Right hindlimb (tissue), 1 donor: Measurements from ENCODE around the gene VGLL4.

Source experiments
- DNase-seq: peaks from one replicate; pipeline ENCODE4 v3.0.0-alpha.2; 2018

VGLL4 gene

DNA sequence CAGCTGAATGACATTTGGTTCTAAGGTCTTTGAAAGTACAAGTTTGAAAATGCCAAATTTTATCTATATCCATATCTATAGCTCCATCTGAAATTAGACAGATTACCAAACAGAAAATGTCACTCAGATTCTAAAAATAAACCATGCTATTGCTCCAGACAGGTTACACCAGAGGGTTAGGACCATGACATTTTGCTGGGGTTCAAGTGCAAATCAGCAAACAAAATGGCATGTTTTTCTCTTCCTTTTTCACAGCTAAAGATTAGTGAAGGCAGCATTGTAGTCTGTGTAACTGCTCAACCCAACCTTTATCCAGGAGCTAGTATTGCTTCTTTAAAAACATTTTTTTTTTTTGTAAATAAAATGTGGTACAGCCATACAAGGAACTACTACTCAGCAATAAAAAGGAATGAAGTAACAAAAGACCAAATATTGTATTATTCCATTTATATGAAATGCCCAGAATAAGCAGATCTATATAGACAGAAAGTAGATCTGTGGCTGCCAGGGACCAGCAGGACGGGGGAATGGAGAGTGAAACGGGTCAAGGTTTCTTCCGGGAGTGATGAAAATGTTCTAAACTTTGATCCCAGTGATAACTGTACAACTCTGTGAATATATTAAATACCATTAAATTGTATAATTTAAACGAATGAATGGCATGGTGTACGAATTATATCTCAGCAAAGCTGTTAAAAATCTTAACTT is 18.2 kb downstream of the VGLL4 start:
- DNase-seq = no peak

DNA sequence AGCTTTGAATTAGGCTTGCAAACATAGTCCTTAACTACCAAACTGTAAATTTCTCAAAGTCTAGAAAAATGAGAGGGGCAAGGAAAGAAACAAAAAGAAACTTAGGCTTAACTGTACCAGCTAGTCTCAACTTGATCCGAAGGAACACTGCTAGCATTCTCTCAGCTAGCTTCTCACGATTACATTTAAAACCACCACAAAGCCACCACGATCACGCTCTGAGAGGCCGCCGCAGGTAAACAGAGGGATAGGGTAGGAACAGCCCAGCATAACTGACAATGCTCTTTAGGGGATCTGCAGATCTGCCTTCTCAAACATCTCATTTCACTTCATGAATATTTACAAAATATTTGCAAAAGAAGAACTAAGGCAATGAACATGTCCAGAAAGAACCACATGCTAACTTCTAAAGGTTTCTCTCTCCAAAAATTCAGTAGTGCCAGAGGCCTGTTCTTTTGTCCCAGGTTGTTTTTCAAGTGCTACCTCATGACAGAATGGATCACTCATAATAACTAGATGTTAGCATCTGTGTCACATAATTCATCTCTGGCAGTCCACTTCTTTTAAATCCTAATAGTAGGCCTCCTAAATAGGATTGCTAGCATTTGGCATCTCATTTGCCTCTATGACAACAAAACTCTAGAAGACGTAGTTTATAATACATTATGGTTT is 18.9 kb downstream of the VGLL4 start:
- DNase-seq = no peak

DNA sequence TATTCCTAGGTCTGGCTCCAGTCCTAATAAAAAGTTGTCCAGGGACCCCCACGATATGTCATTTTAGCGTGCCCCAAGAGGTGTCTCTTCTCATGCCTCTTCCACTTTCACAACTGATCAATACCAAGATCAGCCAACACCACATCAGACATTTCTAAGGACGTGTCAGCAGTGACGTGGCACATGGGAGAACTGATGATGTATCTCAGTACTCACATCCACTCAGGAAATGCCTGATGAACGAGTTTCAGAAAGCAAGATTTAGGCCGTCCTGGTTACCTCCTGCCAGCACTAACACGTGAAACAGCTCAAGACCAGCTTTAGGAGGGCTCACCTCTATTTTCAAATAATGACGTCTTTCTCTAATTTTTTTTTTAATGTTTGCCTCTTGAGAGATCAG is 19.6 kb downstream of the VGLL4 start:
- no peak for DNase-seq

DNA sequence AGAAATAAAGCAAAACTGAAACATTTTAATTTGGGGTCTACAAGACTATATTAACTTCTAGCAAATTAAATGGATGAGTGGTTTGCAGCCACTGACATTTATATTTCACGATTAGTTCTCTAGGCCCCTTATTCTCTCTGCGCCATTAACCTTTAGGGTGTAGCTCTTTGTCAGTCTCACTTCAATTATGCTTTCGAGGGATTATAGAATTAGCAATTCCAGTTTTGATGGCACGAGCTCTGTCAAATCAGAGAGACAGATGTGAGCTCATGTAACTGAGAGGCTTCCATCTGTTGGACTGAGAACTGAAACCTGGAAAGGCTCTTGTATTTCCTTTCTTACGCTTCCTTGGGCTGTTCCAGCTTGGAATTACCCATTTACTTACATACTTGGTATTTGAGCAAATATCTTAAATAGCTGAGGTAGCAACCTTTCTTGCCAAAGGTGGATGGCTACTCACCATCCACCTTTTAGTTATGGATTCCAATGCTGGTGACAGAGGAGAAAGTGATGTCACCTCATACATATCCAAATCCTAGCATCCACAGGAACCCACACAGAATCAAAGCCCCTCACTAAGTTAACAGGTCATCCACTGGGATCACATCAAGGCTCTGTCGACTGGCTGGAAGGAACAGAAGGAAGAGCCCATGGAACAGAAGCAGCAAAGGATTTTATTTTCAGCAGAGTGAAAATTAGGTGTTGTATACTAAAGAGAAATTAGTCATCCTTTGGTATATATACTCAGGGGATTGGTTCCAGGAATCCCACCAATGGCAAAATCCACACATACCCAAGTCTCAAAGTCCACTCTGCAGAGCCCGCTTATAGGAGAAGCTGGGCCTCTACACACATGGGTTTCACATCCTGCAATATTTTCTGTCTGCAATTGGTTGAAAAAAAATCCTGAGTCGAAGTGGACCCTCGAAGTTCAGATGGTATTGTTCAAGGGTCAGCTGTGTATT is 20.8 kb downstream of the VGLL4 start:
- no peak for DNase-seq

DNA sequence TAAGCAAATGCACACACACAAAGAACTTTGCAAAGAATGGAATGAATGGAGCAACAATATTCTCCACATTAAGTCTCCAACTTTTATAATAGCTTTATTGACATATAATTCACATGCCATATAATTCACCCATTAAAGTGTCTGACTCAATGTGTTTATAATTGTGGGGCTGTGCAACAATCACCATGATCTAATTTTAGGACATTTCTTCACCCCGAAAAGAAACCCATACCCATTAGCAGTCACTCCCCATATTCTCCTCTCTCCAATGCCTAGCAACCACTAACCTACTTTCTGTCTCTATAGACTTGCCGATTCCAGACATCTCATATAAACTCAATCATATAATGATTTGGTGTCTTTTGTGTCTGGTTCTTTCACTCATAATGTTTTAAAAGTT is 22.6 kb downstream of the VGLL4 start:
- DNase-seq = no peak

DNA sequence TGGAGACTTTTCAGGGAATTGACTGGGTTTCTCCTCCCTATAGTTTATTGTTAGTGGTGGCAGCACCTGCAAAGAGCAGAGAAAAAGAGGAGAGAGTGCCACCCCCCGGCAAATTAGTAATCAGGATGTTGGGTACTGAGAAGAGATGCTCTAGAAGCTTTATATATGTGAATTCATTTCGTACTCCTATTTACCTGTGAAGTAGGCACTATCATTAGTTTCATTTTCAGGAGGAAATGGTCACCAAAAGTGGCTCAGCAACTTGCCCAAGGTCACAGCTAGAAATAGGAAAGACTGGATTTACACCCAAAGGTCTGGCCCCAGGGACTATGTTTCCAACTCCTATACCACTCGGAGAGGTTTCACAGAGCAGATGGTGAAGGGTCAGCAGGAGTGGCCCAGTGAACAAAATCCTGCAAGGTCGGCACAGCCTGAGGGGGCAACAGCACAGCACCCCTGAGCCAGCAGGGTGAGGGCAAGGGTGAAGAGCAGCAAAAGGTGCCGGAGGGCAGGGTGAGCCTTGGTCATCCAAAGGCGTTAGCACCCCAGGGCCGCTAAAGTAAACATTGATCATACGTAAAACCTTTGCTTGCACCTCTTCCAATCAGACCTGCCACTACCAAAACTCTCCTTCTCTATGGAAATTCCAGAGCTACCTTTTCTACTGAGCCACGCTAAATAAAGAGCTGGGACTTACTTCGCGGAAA is 23.6 kb downstream of the VGLL4 start:
- DNase-seq = no peak

DNA sequence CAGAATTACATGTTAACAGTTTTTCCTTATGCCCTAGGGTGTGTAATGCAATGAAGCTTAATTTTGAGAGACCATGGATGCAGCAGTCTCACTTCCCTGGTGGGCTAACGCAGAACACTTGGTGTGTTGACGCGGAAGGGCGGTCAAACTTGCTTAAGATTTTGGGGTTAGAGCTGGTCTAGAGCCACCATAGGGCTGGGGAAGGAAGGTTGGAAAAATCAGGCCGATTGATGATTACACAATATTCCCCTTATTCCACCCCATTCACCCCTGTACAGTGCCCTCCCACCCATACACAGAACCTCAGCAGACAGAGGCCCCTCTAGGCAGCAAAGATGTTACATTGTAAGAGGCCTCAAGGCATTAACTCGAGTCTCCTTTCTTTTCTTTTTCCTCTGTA is 24.3 kb downstream of the VGLL4 start:
- DNase-seq = no peak

DNA sequence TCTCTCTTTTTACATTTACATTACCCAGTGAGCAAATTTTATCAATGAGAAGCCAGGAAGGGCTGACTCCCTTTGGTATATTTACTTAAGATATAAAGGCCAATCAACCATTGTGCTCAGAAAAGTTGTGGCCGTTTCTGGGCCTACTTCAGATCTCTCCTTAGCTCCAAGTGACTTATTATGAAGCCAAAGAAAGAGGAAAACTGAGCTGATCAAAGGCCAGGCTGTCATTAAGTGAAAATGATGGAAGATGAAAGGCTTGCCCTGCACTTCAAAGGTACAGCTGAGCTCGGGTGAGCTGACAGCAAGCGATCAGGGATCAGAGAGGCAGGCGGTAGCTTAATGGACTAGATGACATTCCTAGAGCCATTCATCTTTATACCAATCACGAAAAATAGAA is 24.8 kb downstream of the VGLL4 start:
- DNase-seq = no peak

DNA sequence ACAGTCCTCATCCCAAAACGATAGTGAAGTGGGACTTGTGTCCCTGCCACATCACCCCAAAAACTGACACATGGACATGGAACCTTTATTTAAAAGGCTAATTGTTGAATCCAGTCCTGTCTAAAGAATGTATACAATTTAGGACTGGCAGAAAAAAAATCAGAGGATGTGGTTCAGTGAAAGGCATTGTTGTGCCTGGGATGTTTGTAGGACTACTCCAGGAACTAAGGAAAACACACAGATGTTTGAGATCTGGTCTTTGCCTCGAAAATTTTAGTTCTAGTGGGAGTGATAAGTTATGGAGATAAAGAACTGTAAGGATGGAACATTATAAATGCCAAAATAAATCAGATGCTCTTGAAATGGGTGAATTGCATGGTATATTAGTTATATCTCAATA is 27.2 kb downstream of the VGLL4 start:
- no peak for DNase-seq

DNA sequence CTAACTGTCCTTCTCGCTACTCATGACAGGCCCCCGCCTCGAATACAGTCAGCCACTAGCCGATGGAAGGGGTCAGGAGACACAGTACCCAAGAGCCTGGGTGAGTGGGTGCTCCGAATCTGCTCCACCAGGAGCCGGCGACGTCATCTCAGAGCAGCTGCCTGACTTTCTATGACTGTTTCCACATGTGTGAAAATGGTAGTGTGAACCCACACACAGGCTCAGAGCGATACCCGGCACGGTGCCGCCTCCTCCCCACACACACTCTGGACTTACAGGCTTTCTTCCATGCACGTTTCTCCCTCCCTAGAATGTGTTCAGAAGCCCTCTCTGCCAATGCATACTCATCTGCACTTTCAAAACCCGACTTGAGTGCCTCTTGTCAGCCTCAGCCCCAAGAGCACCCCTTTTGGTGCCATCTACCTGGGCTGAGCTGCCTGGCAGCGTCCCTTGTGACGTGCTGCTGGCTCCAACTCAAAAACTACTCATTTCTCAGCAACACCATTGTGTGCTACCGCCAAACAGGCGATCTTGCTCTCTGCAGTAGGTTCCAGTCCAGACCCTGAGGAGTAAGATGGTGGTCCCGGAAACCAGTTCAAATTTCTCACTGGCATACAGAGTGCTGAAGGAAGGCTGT is 29.7 kb downstream of the VGLL4 start:
- no peak for DNase-seq

DNA sequence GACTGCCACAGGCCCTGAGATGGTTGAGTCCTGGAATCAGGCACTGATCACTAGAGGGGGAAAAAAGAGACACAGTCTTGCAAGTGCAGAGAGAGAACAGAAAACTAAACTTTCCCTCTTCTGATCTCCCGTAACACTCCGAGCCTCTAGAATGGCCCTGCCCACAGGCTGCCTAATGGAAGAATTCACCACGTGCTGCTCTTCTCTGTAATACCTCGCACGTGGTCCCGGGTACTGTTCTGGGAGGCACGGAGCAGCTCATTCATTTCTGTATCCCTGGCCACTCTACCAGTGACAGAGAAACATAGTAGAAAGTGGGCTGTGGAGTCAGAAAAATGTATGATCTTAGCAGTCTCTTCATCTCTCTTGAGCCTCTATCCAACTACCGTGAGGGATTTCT is 30.4 kb downstream of the VGLL4 start:
- DNase-seq = no peak

DNA sequence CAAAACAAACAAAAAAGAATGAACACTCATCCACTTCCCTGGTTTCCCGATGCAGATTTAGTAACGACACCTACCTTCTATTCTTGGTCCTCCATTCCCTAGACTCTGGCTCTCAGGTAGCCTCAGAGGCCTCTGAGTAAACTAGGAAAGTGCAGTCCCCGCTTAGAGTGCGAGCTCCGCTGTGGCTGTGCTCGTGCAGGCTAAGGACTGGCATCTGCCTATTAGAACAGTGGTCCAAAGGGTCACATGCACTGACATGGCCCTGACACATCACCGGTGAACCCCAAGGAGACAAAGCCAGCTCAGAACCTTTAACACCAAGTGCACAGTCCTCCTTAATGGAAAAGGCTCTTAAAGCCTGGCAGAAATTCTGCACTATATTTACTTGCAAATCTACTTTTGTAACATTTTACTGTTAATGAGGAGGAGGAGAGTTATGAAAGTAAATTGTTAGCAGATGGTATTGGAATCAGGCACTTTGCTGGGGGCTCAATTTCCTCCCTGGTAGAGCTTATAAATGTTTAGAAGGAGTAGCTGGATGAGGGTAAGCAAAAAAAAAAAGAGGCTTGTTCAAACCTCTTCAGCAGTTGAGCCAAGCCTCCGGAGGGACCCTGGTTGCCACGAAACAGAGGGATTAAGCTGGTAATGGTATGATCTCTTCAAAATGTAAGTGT is 31.1 kb downstream of the VGLL4 start:
- no peak for DNase-seq

DNA sequence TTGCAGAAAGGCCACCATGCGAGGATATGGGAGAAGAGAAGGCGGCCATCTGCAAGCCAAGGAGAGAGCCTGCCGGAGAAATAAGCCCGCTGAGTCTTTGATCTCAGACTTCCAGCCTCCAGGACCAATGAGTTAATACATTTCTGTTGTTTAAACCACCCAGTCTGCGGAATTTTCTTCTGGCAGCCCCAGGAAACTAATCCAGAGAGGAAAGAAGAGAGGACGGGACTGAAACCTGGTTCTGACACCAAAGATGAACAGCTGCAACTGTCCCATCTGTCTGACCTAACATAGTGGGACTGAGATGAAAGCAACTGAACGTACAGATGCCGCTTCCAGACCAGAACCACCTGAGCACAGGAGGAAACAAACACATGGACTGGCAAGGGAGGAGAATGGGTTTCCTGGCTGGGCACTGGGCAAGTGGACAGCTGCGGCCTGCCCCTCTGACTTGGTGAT is 32.3 kb downstream of the VGLL4 start:
- DNase-seq = no peak

DNA sequence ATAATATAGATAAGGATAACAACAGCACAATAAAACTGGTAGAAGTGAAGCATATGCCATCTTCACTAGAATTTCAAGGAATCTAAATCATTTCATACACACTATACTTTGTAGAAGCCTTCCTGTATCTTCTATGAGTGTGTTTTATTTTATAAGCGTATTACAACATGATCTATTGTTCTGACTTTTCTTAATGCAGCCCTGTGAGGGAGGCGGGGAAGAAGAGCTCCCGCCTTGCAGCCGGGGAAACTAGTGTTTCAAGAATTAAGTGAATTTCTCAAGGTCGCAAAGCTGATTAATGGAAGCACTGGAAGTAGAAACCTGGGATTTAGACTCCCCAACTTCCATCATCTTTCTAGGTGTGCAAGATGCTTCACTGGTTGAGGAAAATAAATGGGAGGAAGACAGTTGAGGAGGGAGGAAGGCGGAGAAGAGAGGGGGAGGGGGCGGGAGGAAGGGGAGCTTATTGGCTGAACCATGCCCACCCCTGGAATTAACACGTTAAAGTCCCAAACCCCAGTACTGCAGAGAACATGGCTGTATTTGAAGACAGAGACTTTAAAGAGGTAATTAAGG is 32.9 kb downstream of the VGLL4 start:
- no peak for DNase-seq

DNA sequence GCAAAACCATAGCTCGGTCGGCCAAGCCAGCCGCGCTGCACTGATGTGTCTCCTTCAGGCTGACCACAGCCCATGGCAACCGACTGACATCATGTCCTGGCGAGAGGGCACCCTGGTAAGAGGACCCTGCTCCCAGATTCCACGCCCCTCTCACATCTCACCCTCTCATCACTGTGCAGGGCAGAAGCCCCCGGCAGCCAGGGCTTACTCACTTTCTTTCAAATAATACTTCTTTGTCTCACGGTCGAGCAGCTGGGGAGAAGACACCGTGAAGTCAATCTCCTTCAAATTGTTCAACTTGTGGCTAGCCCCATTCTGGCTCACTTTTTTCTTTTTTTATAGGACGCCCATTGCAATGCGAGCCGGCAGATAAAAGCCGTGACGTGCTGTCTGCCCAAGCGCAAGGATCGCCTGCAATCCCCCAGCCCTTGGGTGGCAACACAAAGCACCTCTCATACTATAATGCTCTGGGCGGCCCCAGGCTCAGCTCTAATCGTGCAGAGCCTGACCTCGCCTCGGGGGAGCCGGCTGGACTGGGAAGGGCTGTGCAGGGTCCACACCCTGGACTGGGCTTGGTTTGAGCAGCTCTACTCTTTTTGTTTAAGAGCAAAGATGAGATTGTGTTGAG is 33.6 kb downstream of the VGLL4 start:
- DNase-seq = peak; percentile 71

DNA sequence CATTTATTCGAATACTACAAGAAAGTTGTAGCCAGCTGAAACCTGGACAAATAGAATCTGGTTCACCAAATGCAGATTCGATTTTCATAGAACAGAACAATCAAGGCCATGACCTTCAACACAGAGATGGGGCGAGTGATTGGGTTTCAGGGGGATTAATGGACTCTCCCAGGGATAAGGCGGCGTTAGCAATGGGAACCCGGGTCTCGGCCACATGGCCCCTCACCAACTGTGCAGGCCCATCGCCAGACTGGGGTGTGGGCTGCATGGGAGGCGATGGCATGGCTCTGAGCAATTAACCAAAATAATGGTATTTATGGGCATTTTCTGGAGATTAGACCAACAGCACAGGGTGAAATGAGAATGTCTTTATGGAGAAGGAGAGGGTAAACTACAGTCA is 34.2 kb downstream of the VGLL4 start:
- no peak for DNase-seq

DNA sequence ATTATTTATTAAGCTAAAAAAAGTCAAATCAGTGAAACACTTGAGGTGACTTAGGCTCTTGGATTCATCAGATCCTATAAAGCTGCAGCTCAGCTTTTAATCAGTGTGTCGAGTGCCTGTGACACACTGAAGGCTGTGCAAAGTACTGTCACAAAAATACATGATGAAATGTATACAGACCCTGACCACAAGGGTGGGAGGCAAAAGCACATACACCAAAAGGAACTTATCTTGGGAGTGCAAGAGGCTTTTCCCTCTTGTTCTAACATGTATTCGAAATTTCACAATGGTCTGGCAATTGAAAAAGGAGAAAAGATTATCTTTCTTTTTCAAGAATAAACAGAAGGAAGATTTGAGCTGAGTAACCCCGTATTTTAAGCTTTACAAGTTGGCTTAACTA is 35.9 kb downstream of the VGLL4 start:
- no peak for DNase-seq

DNA sequence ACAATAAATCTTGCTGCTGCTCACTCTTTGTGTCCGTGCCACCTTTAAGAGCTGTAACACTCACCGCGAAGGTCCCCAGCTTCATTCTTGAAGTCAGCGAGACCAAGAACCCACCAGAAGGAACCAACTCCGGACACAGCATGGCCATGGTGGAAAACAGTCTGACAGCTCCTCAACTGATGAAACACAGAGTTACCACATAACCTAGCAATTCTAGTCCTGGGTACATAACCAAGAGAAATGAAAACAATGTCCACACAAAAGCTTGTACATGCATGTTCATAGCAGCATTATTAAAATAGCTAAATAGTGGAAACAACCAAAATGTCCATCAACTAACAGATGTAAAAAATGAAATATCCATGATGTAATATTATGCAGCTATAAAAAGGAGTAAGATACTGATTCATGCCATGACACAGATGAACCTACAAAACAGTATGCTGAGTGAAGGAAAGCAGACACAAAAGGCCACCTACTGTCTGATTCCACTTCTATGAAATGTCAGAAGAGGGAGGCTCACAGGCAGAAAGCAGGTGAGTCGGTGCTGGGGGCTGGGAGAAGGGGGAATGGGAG is 36.8 kb downstream of the VGLL4 start:
- no peak for DNase-seq

DNA sequence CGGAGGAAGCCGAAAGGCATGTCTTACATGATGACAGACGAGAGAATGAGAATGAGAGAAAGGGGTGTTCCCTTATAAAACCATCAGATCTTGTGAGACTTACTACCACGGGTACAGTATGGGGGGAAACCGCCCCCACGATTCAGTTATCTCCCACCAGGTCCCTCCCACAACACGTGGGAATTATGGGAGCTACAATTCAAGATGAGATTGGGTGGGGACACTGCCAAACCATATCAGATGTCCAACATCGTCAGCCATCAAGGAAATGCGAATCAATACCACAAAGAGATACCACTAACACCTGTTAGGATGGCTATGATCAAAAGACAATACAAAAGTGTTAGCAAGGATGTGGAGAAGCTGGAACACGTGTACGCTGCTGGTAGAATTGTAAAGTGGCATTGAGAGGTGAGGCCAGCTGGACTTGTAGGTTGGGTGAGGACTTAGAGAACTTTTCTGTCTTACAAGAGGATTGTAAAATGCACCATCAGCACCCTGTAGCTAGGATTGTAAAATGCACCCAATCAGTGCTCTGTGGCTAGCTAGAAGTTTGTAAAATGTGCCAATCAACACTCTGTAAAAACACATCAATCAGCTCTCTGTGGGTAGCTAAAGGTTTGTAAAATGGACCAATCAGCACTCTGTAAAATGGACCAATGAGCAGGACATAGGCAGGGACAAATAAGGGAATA is 37.5 kb downstream of the VGLL4 start:
- DNase-seq = no peak

DNA sequence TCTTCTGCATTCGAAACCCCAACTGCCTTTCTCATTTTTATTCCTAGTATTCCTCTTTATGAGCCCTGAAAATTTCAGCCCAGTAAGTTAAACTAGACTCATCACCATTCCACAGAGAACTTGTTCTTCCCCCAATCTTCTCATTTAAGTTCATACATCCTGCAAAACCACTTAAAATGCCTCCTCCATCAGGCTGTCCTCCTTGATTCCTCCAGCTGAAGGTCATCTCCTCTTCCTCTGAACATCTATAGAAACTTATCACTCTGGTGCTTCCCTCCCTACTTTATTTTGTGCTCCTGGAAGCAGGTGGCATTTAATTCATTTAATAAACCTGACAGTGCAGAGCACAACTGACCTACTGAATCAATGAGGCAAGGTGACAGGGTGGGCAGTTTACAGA is 38.3 kb downstream of the VGLL4 start:
- DNase-seq = no peak
